Prostate gland (tissue), 2 donors: ENCODE measurements around the gene FAH.

ENCODE experiments used
- POLR2A ChIP-seq: fragments of 450-650 bp; IDR thresholded peaks from one replicate; pipeline ENCODE4 v1.6.1; 2016; ENCODE audit warnings: antibody characterized with exemption, mild to moderate bottlenecking
- POLR2AphosphoS5 ChIP-seq: sonication (generic); formaldehyde crosslinking; IDR thresholded peaks from one replicate; pipeline ENCODE4 v1.6.1; 2017; ENCODE audit warnings: antibody characterized with exemption
- TF ChIP-seq, protein P1 (sequence below), 4 experiments: fragments of 200-600 bp in 2 of 4; fragments of 450-650 bp in 2 of 4; sonication (generic) in 2 of 4; IDR thresholded peaks; 1 replicate in 3 of 4; 2 replicates in 1 of 4; pipeline ENCODE4 v1.5.1; 2016 to 2019; ENCODE audit warnings: antibody characterized with exemption in 4 of 4, mild to moderate bottlenecking in 2 of 4, moderate library complexity in 2 of 4

GRCh38 chr15:80177156-80177555 lies 24.4 kb downstream of the FAH start:
- TF ChIP-seq, protein P1, sequence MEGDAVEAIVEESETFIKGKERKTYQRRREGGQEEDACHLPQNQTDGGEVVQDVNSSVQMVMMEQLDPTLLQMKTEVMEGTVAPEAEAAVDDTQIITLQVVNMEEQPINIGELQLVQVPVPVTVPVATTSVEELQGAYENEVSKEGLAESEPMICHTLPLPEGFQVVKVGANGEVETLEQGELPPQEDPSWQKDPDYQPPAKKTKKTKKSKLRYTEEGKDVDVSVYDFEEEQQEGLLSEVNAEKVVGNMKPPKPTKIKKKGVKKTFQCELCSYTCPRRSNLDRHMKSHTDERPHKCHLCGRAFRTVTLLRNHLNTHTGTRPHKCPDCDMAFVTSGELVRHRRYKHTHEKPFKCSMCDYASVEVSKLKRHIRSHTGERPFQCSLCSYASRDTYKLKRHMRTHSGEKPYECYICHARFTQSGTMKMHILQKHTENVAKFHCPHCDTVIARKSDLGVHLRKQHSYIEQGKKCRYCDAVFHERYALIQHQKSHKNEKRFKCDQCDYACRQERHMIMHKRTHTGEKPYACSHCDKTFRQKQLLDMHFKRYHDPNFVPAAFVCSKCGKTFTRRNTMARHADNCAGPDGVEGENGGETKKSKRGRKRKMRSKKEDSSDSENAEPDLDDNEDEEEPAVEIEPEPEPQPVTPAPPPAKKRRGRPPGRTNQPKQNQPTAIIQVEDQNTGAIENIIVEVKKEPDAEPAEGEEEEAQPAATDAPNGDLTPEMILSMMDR (IDR thresholded peaks at IDR 0.05): no peak
- TF ChIP-seq POLR2A (no peak), POLR2AphosphoS5 (no peak)
